ENCODE data around the gene ZNF821.
"Not testable (repeated sequence)": the region's sequence is repeated elsewhere in the genome, so short reads cannot be mapped to it uniquely, and the experiment has no call there.

ZNF821 gene

GRCh38 chr16:71914802-71915201 is 30.8 kb upstream of the ZNF821 start (continued):
- TF ChIP-seq ZC3H10 (CRISPR knock-in tag; IDR thresholded peaks at IDR 0.05), result no peak

- no peak for ATAC-seq
- TF ChIP-seq ZFP30 (CRISPR knock-in tag; IDR thresholded peaks at IDR 0.05), result no peak
- no peak for TF ChIP-seq GLIS3 (CRISPR knock-in tag; IDR thresholded peaks at IDR 0.05)
- no peak for TF ChIP-seq ESRRG (CRISPR knock-in tag; IDR thresholded peaks at IDR 0.05)
- no peak for TF ChIP-seq RARB (CRISPR knock-in tag; IDR thresholded peaks at IDR 0.05)
- no peak for TF ChIP-seq ZNF8 (CRISPR knock-in tag; IDR thresholded peaks at IDR 0.05)
- TF ChIP-seq BACH2 (CRISPR knock-in tag; IDR thresholded peaks at IDR 0.05; ENCODE audit: borderline replicate concordance), result no peak
- no peak for TF ChIP-seq TCF4 (CRISPR knock-in tag; IDR thresholded peaks at IDR 0.05; ENCODE audit: borderline replicate concordance)
- TF ChIP-seq SNAI2 (CRISPR knock-in tag; IDR thresholded peaks at IDR 0.05), result no peak
- TF ChIP-seq CSRNP3 (CRISPR knock-in tag; IDR thresholded peaks at IDR 0.05), result no peak
- TF ChIP-seq PATZ1 (CRISPR knock-in tag; IDR thresholded peaks at IDR 0.05; ENCODE audit: borderline replicate concordance), result no peak
- TF ChIP-seq, protein P1, sequence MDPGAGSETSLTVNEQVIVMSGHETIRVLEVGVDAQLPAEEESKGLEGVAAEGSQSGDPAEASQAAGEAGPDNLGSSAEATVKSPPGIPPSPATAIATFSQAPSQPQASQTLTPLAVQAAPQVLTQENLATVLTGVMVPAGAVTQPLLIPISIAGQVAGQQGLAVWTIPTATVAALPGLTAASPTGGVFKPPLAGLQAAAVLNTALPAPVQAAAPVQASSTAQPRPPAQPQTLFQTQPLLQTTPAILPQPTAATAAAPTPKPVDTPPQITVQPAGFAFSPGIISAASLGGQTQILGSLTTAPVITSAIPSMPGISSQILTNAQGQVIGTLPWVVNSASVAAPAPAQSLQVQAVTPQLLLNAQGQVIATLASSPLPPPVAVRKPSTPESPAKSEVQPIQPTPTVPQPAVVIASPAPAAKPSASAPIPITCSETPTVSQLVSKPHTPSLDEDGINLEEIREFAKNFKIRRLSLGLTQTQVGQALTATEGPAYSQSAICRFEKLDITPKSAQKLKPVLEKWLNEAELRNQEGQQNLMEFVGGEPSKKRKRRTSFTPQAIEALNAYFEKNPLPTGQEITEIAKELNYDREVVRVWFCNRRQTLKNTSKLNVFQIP (CRISPR knock-in tag; IDR thresholded peaks at IDR 0.05; ENCODE audit: borderline replicate concordance, low read depth), result no peak
- TF ChIP-seq, protein P2, sequence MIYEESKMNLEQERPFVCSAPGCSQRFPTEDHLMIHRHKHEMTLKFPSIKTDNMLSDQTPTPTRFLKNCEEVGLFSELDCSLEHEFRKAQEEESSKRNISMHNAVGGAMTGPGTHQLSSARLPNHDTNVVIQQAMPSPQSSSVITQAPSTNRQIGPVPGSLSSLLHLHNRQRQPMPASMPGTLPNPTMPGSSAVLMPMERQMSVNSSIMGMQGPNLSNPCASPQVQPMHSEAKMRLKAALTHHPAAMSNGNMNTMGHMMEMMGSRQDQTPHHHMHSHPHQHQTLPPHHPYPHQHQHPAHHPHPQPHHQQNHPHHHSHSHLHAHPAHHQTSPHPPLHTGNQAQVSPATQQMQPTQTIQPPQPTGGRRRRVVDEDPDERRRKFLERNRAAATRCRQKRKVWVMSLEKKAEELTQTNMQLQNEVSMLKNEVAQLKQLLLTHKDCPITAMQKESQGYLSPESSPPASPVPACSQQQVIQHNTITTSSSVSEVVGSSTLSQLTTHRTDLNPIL (CRISPR knock-in tag; IDR thresholded peaks at IDR 0.05; ENCODE audit: low read depth), result no peak
- TF ChIP-seq PPARA (CRISPR knock-in tag; IDR thresholded peaks at IDR 0.05; ENCODE audit: borderline replicate concordance), result no peak
Measured at GRCh38 chr16:71912534-71913275, 28.7 kb upstream of the ZNF821 start.

GRCh38 chr16:71911121-71911520 is 27.1 kb upstream of the ZNF821 start:
- no peak for TF ChIP-seq ZNF8 (CRISPR knock-in tag; IDR thresholded peaks at IDR 0.05)
- no peak for TF ChIP-seq ZNF70 (CRISPR knock-in tag; IDR thresholded peaks at IDR 0.05)
- TF ChIP-seq ZC3H10 (CRISPR knock-in tag; IDR thresholded peaks at IDR 0.05), result no peak
- ATAC-seq, result no peak

DNA sequence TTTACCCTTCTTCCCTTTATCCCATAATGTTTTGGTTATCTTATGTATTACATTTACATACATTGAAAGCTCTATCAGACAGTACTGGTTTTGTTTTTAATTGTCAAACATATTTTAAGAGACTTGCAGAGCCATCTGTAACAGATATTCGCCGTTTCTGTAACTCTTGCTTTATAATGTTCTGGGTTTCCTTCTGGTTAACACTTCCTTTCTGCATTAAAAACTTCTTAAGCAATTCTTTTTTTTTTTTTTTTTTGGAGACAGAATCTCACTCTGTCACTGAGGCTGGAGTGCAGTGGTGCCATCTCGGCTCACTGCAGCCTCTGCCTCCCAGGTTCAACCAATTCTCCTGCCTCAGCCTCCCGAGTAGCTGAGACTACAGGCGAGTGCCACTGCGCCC is 21.8 kb upstream of the ZNF821 start:
- not testable (repeated sequence) for ATAC-seq

DNA sequence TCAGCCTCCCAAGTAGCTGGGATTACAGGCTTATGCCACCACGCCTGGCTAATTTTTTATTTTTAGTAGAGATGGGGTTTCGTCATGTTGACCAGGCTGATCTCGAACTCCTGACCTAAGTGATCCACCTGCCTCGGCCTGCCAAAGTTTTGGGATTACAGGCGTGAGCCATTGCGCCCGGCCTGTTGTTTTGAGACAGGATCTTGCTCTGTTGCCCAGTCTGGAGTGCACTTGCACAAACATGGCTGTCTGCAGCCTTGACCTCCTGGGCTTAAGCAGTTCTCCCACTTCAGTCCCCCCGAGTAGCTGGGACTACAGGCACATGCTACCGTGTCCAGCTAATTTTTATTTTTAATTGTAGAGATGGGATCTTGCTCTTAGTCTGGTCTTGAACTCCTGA is 20.3 kb upstream of the ZNF821 start:
- no peak for ATAC-seq
- TF ChIP-seq ZFP30 (CRISPR knock-in tag; IDR thresholded peaks at IDR 0.05) (no peak), ZFP3 (CRISPR knock-in tag; IDR thresholded peaks at IDR 0.05) (no peak), TOX (CRISPR knock-in tag; IDR thresholded peaks at IDR 0.05; ENCODE audit: borderline replicate concordance) (no peak), SNAI2 (CRISPR knock-in tag; IDR thresholded peaks at IDR 0.05) (no peak), ARNTL (CRISPR knock-in tag; IDR thresholded peaks at IDR 0.05; ENCODE audit: borderline replicate concordance, low read depth) (no peak), BACH2 (CRISPR knock-in tag; IDR thresholded peaks at IDR 0.05; ENCODE audit: borderline replicate concordance) (no peak), ESRRG (CRISPR knock-in tag; IDR thresholded peaks at IDR 0.05) (no peak), RARB (CRISPR knock-in tag; IDR thresholded peaks at IDR 0.05) (no peak)
- TF ChIP-seq, protein P3, sequence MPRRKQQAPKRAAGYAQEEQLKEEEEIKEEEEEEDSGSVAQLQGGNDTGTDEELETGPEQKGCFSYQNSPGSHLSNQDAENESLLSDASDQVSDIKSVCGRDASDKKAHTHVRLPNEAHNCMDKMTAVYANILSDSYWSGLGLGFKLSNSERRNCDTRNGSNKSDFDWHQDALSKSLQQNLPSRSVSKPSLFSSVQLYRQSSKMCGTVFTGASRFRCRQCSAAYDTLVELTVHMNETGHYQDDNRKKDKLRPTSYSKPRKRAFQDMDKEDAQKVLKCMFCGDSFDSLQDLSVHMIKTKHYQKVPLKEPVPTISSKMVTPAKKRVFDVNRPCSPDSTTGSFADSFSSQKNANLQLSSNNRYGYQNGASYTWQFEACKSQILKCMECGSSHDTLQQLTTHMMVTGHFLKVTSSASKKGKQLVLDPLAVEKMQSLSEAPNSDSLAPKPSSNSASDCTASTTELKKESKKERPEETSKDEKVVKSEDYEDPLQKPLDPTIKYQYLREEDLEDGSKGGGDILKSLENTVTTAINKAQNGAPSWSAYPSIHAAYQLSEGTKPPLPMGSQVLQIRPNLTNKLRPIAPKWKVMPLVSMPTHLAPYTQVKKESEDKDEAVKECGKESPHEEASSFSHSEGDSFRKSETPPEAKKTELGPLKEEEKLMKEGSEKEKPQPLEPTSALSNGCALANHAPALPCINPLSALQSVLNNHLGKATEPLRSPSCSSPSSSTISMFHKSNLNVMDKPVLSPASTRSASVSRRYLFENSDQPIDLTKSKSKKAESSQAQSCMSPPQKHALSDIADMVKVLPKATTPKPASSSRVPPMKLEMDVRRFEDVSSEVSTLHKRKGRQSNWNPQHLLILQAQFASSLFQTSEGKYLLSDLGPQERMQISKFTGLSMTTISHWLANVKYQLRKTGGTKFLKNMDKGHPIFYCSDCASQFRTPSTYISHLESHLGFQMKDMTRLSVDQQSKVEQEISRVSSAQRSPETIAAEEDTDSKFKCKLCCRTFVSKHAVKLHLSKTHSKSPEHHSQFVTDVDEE (CRISPR knock-in tag; IDR thresholded peaks at IDR 0.05), result no peak

All from SK-N-SH treated with all-trans-retinoic acid at 6 μM for 48 hours (cell line).